LNCaP clone FGC (cell line): ENCODE measurements around the gene PDE4D.
"Not testable (repeated sequence)": the region's sequence is repeated elsewhere in the genome, so short reads cannot be mapped to it uniquely, and the experiment has no call there.

Experiments
- DNase-seq: peaks from one replicate; pipeline ENCODE4 v3.0.0-alpha.2; 2011; ENCODE audit warnings: low read depth
- H3K4me3 ChIP-seq: 2 replicates; pipeline ENCODE4 v1.5.1; 2011; ENCODE audit warnings: mild to moderate bottlenecking, low read depth, low read length, control low read depth
- TF ChIP-seq, protein P1 (sequence below): IDR thresholded peaks from 2 replicates; pipeline ENCODE4 v1.5.1; 2012; ENCODE audit warnings: mild to moderate bottlenecking; ENCODE audit not compliant: control insufficient read depth, insufficient read depth; ENCODE audit errors: extremely low read depth

The PDE4D gene

DNA sequence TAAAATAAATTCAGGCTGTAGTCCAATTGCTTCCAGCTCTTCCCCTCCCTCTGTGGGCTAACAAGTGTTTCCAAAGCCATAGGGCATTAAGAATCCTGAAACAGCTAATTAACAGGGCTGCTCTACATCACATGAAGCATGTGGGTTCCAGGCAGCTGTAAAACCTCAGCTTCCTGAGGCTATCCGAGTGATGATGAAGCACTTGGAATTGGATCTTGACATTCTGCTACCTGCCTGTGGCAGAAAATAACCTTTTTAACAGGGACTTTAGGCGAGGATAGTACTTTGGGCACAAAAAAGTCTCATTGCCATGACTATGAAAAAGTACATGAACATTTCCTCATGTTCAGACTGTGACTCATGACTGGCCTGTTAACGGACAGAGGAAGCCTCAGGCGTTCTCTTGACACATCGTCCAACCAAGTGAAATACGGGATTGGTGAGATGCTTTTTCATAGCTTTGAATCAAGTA is 107.2 kb downstream of the PDE4D start:
- TF ChIP-seq, protein P1, sequence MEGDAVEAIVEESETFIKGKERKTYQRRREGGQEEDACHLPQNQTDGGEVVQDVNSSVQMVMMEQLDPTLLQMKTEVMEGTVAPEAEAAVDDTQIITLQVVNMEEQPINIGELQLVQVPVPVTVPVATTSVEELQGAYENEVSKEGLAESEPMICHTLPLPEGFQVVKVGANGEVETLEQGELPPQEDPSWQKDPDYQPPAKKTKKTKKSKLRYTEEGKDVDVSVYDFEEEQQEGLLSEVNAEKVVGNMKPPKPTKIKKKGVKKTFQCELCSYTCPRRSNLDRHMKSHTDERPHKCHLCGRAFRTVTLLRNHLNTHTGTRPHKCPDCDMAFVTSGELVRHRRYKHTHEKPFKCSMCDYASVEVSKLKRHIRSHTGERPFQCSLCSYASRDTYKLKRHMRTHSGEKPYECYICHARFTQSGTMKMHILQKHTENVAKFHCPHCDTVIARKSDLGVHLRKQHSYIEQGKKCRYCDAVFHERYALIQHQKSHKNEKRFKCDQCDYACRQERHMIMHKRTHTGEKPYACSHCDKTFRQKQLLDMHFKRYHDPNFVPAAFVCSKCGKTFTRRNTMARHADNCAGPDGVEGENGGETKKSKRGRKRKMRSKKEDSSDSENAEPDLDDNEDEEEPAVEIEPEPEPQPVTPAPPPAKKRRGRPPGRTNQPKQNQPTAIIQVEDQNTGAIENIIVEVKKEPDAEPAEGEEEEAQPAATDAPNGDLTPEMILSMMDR: no peak
- no peak overlapping the region for H3K4me3 ChIP-seq
- DNase-seq: no peak

DNA sequence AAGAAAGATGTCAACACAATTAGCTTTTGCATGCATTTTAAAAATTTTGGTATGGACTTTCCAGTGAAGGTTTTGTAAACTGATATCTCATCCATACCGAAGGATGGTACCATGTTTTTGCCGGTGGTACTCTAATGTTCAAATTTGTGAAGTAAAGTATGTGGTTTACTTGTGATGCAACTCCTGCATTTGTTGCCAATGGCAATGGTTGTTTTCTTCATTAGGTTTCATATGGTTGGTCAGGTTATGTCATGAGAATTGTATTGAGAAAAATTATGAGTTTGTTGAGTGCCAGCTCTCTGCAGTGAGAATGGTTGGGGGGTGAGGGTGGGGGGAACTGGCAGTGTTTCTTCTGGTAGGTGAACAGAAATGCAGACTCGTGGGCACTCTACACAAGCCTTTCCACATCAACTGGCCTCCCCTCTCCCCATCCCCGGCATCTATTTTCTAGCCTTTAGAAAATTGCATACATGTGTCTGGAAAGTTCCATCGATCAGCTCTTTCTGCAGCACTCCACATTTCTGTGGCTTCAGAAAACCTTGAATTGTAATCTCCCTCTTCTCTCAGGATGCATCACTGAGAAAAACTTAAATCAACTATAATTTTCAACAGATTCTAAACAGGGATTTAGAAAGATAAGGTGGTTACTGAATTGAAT is 107.7 kb downstream of the PDE4D start:
- no peak for DNase-seq
- no peak overlapping the region for H3K4me3 ChIP-seq
- TF ChIP-seq, protein P1: no peak

DNA sequence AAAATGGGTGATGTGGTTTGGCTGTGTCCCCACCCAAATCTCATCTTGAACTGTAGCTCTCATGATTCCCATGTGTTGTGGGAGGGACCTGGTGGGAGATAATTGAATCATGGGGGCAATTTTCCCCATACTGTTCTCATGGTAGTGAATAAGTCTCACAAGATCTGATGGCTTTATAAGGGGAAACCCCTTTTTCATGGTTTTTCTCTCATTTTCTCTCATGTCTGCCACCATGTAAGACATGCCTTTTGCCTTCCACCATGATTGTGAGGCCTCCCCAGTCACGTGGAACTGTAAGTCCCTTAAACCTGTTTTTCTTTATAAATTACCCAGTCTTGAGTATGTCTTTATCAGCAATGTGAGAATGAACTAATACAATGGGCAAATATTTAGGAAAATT is 108.8 kb downstream of the PDE4D start:
- not testable (repeated sequence) for DNase-seq, H3K4me3 ChIP-seq

DNA sequence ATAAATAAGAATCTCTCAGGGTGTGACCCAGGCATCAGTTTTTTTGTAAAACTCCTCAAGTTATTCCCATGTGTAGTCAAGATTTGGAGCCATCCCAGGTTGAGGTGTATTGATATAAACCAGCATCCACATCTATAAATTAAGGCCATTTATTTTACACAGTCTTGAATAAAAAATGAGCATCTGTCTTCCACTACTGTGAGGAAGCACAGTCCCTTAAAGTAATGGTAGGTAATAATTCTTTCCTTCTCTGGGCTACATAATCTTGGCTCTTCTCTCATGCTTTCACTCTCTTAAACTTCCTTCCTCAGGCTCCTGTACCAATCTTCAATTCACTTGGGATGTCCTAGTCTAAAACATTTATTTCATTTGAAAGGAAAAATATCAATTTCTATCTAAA is 110.3 kb downstream of the PDE4D start:
- TF ChIP-seq, protein P1: no peak
- DNase-seq: no peak
- no peak overlapping the region for H3K4me3 ChIP-seq

DNA sequence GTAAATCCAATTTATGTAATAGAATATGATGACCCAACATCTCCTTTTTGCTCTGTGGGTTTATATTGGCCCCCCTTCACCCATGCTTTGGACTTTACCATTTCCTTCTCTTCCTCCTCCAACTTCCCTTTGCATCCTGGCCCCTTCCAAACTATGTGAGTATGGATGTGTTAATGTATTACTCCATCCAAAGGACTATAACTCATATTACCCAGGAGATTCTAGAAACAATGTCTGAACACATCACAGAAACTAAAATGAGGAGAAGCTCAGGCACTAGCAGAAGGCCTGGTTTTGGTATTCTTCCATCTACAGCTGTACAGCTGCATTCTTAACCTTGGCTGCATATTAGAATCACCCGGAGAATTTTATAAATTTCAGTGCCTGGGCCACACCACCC is 110.7 kb downstream of the PDE4D start:
- no peak for DNase-seq
- H3K4me3 ChIP-seq: no peak overlapping the region
- TF ChIP-seq, protein P1: no peak

DNA sequence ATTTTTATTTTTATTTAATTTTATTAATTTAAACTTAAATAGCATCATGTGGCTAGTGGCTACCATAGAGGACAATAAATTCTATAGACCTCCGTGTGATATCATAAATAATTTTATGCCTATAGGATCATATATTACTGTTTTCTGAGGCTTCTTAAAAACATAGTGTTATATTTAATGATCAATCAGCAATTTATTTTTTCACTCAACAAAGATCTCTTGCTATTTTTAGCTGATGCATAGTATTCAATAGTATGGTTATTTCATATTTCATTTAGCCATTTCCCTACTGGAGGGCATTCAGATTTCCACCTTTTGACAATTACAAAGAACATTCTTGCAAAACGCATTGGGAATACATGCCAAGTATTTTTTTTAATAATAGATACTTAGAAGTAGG is 114.1 kb downstream of the PDE4D start:
- TF ChIP-seq, protein P1: no peak
- no peak overlapping the region for H3K4me3 ChIP-seq
- DNase-seq: no peak

DNA sequence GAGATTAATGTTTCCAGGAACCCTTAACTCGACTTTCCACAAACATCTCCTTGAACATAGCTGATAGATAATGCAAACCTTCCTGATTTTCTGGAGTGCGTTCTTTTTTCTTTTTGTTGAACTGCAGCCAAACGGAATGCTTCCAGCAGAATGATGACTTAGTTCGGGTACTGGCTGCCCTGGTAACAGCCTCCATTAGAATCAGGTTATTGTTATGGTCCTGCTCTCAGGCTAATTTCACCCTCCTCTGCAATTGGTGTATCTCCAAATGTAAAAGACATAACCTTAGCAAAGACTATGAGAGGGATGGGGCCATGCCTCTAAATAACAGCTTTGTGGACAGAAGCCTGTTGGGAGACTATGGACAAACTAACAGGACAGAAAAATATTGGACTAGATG is 116.5 kb downstream of the PDE4D start:
- no peak overlapping the region for H3K4me3 ChIP-seq
- TF ChIP-seq, protein P1: no peak
- no peak for DNase-seq

DNA sequence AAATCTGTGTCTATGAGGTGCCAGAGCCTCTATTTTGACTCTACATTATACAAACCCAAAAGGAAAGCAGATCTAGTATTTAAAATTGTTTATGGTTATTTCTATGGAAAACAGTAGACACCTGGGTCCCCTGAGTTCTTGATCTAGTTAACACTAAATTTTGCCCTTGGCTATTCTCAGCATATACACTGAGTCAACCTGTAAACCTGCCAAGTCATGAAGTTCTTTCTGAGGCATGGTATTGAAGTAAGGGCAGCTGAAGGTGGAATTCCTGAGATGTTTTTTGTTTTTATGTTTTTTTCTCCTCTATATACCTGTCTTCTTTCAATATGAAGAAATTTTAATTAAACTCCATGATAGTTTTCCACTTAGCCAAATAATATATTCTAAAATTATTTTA is 120.2 kb downstream of the PDE4D start:
- no peak overlapping the region for H3K4me3 ChIP-seq
- TF ChIP-seq, protein P1: no peak
- DNase-seq: no peak
